G401 (cell line): Measurements from ENCODE around the gene PPL. TPM values are rescaled to one million over a fixed set of nuclear protein-coding genes. Genes with fewer than 3 reads are reported as not detected.
"Not testable (repeated sequence)": the region's sequence is repeated elsewhere in the genome, so short reads cannot be mapped to it uniquely, and the experiment has no call there.

Source experiments
- DNase-seq: peaks from one replicate; pipeline ENCODE4 v3.0.0-alpha.2; 2015; ENCODE audit warnings: low spot score
- in situ Hi-C: cut with HindIII; loops from 2 replicates; pipeline ENCODE4 v1.10.0; 2016; ENCODE audit warnings: low sequenced_read_pairs, mixed read lengths
- total RNA-seq: library from RNA; depleted of rRNA; stranded (reverse); fragments of >200 nt; shearing (Covaris generic); gene quantifications from 2 replicates; pipeline ENCODE4 v1.2.3, GENCODE V29; 2014

The PPL gene
- total RNA-seq, 1 experiment from 2014 or later: 41.0 TPM

- in situ Hi-C loops: no loop called here
- DNase-seq: no peak
Observed at GRCh38 chr16:4915226-4915761, 21.7 kb downstream of the PPL start.

DNA sequence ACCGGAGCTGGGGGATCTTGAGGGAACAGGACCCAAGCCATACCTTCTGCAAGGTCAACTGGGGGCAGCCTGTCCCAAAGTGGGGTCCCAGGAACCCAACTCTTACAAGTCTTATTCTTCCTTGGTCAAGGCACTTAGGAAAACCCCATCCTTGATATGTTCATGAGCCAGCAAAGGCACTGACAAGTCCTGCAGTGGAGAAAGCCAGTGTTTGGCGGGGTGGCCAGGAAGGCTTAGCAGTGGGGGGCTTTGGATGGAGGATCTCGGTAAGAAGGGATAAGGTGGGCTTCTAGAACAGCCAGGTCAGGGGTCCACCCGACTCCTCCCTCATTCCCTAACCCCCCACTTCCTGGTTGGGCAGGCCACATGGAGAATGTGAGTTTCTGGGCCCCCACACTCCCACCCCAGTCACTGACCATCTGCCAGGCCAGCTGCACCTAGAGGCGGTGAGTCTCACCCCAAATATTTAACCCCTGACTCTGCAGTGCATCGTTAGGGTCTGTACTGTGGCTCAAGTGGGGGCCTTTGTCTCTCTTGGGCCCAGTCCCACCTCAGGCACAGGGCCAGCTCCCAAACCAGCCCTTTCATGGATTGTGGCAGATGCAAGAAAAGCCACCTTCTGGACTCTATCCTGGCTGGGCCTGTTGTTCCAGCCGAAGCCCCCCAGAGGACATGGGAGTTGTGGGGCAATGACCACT is 22.3 kb downstream of the PPL start:
- in situ Hi-C loops: no loop called here
- no peak for DNase-seq

GRCh38 chr16:4913774-4914525 is 23.0 kb downstream of the PPL start:
- no peak for DNase-seq
- in situ Hi-C loops: no loop called here

GRCh38 chr16:4913130-4913773 is 23.7 kb downstream of the PPL start:
- no peak for DNase-seq
- in situ Hi-C loops: no loop called here

DNA sequence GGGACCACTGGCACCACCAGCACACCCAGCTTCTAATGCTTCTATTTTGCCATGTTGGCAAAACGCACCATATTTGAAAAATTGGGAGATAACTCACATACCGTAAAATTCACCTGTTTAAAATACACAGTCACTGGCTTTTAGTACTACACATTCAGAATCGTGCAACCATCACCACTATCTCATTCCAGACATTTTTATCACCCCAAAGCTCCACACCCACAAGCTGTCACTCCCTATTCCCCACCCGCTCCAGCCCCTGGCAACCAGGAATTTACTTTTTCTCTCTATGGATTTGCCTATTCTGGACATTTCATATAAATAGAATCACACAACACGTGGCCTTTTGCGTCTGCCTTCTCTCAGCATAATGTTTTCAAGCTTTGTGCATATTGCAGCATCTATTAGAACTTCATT is 25.0 kb downstream of the PPL start:
- DNase-seq: no peak
- in situ Hi-C loops: no loop called here

DNA sequence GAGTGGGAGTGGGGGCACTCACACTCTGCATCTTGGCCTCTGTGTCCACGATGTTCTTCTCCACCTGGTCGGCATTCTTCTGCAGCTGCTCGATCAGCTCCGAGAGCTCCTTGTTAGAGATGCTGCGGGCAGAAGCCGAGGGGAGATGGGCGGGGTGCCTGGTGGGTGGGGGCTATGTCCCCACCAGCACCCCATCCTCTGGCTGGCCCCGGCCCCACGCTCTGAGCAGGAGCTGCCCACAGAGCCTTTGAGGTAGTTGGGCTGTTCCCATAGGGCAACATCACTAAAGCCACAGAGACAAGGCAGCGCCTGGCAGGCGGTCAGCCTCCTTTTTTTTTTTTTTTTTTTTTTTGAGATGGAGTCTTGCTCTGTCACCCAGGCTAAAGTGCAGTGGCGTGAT is 26.1 kb downstream of the PPL start:
- no peak for DNase-seq
- in situ Hi-C loops: no loop called here

- in situ Hi-C loops: no loop called here
- DNase-seq: no peak
Observed at GRCh38 chr16:4909825-4910224, 27.1 kb downstream of the PPL start.

GRCh38 chr16:4908854-4909401 is 28.0 kb downstream of the PPL start:
- DNase-seq: no peak
- in situ Hi-C loops: no loop called here

GRCh38 chr16:4904942-4905615 is 31.9 kb downstream of the PPL start:
- in situ Hi-C loops: no loop called here
- no peak for DNase-seq

GRCh38 chr16:4904108-4904941 is 32.6 kb downstream of the PPL start:
- no peak for DNase-seq
- in situ Hi-C loops: no loop called here

DNA sequence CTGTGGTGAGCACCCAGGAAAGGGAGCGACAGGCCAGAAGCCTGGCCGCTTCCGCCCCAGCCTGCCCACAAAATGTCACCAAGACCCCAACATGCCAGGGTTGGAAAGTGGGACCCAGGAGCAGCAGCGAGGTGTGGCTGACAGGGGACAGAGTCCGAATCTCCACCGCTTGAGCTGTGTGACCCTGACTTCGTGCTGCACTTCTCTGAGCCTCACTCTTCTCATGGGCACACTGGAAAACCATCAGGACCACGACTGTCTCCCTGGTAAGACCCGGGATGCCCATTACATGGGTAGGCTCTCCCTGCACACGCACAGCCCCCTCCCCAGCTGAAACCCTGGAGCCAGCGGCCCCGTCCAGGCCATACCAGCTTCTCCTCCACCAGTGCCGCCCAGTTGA is 34.9 kb downstream of the PPL start:
- in situ Hi-C loops: no loop called here
- DNase-seq: no peak

DNA sequence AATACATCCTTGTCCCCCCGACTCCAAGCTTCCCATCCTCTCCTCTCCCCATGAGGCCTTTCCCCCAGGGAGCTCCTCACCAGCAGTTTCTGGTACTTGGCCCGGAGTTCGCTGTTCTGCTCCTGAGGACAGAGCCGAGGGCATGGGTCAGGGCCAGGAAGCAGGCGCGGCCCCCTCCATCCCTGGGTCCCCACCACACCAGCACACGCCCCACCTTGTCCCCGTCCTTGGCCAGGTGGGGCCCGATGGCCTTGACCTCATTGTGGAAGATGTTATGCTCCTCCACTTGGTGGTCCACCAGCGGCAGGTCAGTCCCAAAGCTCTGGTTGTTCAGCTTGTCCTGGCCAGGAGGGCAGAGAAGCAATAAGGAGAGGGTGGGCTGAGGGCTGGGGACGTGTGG is 36.2 kb downstream of the PPL start:
- no peak for DNase-seq

GRCh38 chr16:4900036-4900435 is 36.9 kb downstream of the PPL start:
- in situ Hi-C loops: no loop called here
- DNase-seq: no peak

More for the DNA sequence above, 36.2 kb downstream of the PPL start:
- in situ Hi-C loops: no loop called here

DNA sequence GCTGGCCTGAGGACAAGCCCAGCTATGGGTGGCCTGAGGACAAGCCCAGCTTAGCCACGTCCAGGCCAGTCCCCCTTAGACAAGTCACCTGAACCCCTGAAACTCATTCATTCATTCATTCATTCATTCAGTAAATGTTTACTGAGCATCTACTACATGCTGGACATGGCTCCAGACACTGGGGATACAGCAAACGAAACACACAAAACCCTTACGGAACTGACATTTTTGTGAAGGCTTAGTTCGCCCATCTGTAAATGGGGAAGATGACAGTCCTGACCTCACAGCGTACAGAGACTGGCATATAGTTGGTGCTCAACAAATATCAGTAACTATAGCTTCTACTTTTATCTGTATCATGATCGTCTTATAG is 37.5 kb downstream of the PPL start:
- no peak for DNase-seq
- in situ Hi-C loops: no loop called here

- DNase-seq: no peak
- in situ Hi-C loops: no loop called here
Observed at GRCh38 chr16:4898811-4899473, 38.0 kb downstream of the PPL start.

DNA sequence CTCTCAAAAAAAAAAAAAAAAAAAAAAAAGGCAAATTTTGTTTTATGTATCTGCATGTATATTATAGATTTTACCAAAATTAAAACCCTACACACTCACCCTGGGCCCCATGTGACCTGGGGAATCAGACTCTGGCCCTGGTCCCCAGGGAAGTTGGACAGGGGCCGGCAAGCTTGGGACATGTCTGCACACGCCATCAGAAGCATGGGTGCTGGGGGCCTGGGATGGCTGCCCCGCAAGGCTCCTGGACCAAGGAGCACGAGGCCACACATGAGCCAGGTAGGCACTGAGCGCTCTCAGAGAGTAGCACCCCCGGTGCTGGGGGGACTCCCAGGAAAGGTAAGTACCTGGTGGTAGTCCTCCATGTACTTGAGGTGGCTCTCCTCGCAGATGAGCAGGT is 39.6 kb downstream of the PPL start:
- no peak for DNase-seq
- in situ Hi-C loops: no loop called here

DNA sequence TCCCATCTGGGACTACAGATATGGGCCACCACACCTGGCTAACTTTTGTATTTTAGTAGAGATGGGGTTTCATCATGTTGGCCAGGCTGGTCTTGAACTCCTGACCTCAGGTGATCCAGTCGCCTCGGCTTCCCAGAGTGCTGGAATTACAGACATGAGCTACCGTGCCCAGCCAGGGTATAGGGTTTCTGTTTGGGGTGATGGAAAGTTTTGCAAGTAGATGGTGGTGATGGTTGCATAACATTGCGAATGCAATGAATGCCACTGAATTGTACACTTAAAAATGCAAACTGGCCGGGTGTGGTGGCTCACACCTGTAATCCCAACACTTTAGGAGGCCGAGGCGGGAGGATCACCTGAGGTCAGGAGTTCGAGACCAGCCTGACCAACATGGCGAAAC is 40.2 kb downstream of the PPL start:
- not testable (repeated sequence) for DNase-seq

DNA sequence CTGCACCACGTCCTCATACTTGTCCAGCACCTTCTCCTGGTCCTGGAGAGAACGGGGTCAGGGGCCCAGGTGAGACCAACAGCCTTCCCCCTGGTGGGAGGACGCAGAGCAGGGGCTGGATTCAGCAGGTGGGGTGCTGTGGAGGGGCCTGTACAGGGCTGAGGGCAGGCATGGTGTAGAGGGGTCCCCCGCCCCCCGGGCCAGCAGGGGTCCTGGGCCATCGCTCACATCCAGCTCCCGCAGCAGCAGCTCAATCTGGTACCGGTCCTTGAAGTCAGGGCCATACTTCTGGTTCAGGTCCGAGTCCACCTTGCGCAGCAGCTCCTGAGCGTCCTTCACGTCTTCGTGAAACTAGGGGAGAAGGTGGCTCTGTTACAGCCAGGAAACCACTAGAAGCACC is 41.6 kb downstream of the PPL start:
- in situ Hi-C loops: no loop called here
- DNase-seq: no peak

More for the DNA sequence above, 40.2 kb downstream of the PPL start:
- in situ Hi-C loops: not testable (repeated sequence)
